Activated naive CD4-positive, alpha-beta T cell (primary cell): ENCODE measurements around the gene SYTL2.

ENCODE experiments used
- DNase-seq, 4 experiments: peaks; one replicate each; lab custom pipeline; 2025; lab: John Stamatoyannopoulos, UW

Gene SYTL2

DNA sequence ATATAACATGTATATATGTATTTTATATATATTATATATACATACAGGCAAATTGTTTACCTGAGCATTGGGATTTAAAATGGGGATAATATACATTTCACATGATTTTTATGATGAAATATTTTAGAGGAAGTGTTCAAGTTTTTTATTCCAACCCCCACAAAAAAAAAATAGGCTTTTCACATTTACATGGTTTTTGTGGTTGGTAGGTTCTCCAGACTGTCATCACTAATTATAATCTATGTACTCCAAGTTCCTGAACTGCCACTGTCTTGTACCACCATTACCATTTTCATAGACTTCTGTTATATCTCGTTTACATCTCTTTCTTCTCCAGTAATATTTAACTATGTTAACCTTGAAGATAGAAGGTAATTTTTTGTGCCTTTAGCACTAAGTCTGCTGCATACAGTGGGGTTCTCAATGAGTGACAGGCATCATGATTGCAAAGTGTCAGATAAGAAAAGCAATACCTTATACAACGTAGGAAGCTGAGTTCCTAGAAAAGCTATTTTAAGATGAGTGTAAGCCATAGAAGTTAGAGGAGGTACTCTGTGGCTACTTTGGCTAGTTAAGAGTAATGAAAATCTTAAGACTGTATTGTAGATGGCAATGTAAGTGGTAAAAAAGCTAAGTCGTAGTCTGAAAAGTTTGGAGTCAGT is 158.0 kb downstream of the SYTL2 start:
- DNase-seq = no peak

DNA sequence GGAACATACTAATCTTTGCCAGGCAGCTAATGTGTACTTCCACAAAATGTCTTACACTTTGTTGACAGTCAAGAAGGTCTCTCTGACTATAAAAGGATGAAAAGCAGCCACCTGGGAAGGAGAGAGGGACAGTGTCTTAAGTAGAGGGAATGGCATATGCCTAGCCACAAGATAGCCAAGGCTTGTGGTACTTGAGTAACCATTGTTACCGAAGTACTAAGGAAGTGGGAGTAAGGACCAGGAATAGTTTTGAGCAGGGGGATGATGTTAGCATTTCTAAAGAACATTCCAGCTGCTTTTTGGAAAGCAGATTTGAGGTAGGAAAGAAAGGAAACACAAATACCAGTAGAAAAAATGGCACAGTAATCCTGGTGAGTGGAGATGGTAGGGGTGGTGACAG is 159.8 kb downstream of the SYTL2 start:
- DNase-seq = no peak

DNA sequence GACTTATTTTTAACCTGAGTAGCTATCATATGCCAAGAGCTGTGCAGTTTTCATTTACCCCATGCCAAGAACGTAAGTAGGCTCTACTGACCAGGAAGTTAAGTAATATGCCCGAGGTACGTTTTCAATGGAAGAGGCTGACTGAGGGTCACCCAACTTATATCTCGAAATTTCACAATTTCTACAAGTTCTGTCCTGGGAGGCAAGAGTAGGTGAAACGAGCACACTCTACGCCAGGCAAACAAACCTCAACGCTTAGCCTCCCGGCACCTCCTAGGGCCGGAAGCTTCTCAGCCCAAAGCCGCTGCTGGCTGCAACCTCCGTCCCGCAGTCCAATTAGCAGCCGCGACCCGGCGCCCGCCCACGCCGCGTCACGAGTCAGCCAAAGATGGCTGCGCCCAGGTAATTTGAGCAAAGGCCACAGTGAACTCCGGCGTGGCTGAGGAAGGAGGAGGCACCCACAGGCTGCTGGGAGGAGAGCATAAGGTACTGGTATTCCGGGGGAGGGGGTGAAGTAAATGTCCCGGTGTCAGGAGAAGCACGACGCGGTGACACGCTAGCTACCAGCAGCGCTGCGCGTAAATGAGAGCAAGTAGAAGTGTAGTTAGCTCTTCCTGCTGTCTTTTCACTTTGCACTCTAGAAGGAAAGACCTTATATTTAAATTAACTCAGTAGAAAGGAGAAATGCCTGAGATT is 163.2 kb downstream of the SYTL2 start, which contains the start of gene TMEM126A:
Gene TMEM126A, plus strand, starts transcription at position 364 of the 696 bp plus-strand sequence. CDS start 2,289 bp downstream, outside the sequence.
- DNase-seq = peak; percentile 76 to 88 (median 83)

DNA sequence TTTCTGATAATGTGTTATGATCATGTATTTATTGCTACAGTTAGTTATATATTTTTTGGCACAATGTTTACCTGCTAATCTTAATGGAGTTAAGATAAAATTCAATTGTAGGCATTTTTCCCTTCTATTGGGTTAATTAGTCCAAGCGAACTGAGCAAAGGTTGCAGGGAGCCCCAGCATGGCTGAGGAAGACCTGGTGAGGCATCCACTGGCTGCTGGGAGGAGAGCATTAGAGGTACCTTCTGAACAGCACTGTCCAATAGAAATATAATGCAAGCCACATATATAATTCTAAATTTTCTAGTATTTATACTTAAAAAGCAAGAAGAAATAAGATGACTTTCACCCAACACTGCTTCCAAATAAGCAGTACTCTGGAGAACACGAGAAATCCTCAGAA is 163.9 kb downstream of the SYTL2 start:
- no peak for DNase-seq
